Keratinocyte (primary cell): ENCODE results near the gene PFDN2.

Source experiments
- EZH2 ChIP-seq: IDR thresholded peaks from one replicate; pipeline ENCODE4 v1.6.1; 2012; ENCODE audit warnings: inconsistent platforms, mild to moderate bottlenecking, low read length, moderate library complexity
- TF ChIP-seq, protein P1 (sequence below), 3 experiments: IDR thresholded peaks in 1 of 3; conservative IDR thresholded peaks in 1 of 3; optimal IDR thresholded peaks in 1 of 3; 2 replicates in 2 of 3; 3 replicates in 1 of 3; pipeline versions ENCODE3 to v1.5.1; 2011; ENCODE audit warnings: low read length in 3 of 3, mild to moderate bottlenecking in 3 of 3, moderate library complexity in 2 of 3, control low read depth in 1 of 3, inconsistent platforms in 1 of 3; ENCODE audit not compliant: insufficient read depth in 2 of 3; ENCODE audit errors: extremely low read depth in 1 of 3

DNA sequence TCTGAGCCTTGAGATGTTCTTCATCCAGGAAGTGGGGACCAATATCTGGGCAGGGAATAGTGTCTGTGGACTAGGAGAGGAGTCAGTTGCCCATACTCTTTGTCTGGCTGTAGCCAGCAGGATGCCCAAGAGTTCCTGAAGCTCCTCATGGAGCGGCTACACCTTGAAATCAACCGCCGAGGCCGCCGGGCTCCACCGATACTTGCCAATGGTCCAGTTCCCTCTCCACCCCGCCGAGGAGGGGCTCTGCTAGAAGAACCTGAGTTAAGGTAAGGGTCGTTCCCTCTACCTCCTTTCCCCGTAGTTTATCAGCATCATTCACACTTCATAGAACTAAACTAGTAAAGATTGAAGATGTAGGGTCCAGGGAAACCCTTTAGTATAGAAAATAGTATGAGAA lies 45.0 kb upstream of the PFDN2 start:
- TF ChIP-seq, protein P1, sequence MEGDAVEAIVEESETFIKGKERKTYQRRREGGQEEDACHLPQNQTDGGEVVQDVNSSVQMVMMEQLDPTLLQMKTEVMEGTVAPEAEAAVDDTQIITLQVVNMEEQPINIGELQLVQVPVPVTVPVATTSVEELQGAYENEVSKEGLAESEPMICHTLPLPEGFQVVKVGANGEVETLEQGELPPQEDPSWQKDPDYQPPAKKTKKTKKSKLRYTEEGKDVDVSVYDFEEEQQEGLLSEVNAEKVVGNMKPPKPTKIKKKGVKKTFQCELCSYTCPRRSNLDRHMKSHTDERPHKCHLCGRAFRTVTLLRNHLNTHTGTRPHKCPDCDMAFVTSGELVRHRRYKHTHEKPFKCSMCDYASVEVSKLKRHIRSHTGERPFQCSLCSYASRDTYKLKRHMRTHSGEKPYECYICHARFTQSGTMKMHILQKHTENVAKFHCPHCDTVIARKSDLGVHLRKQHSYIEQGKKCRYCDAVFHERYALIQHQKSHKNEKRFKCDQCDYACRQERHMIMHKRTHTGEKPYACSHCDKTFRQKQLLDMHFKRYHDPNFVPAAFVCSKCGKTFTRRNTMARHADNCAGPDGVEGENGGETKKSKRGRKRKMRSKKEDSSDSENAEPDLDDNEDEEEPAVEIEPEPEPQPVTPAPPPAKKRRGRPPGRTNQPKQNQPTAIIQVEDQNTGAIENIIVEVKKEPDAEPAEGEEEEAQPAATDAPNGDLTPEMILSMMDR (optimal IDR thresholded peaks at IDR 0.05 in 1 of 3, IDR thresholded peaks at IDR 0.05 in 1 of 3, conservative IDR thresholded peaks at IDR 0.05 in 1 of 3; ENCODE audit: extremely low read depth in 1 of 3, insufficient read depth in 2 of 3, low read length in 3 of 3), result no peak
- TF ChIP-seq EZH2, result no peak
